ENCODE data around the gene SAP30BP.
A peak's percentile ranks its signal among the peaks of the same experiment; 100 is the strongest.

Gene SAP30BP

DNA sequence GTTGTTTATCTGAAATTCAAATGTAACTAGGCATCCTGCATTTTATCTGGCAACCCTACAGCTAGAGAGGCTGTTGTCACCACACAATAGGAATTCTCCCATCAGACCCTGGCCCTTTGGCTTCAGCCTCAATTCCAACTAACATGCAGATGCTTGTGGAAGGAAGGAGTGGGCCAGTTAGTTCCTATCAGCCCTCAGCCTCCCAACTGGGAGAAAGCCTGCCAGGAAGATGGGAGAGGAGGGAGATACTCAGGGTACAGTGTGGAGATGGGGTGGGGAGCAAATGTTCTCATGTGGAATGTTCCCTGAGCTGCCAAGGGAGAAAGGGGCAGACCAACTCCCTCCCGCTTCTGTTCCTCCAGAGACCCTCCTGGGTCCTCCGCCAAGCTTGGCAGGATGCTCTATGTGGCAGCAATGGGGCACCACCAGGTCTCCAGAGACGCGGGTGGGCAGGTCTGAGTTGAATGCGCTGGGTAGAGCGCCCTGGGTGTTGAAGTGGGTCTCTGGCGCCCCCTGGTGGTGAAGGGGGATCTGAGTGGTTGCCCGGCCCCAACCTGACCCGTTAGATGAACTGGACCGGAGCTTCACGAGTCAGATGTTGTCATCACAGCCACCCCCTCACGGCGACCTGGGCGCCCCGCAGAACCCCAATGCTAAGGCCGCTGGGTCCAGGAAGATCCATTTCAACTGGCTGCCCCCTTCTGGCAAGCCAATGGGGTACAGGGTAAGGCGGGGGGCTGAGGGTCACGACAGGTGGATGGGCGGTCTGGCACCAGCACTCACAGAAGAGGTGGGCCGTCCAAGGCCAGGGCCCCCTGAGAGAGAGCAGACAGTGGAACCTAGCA lies 82.6 kb downstream of the SAP30BP start:
- peak; percentile 89 for DNase-seq (ENCODE audit: low spot score)
- TF ChIP-seq, protein P1, sequence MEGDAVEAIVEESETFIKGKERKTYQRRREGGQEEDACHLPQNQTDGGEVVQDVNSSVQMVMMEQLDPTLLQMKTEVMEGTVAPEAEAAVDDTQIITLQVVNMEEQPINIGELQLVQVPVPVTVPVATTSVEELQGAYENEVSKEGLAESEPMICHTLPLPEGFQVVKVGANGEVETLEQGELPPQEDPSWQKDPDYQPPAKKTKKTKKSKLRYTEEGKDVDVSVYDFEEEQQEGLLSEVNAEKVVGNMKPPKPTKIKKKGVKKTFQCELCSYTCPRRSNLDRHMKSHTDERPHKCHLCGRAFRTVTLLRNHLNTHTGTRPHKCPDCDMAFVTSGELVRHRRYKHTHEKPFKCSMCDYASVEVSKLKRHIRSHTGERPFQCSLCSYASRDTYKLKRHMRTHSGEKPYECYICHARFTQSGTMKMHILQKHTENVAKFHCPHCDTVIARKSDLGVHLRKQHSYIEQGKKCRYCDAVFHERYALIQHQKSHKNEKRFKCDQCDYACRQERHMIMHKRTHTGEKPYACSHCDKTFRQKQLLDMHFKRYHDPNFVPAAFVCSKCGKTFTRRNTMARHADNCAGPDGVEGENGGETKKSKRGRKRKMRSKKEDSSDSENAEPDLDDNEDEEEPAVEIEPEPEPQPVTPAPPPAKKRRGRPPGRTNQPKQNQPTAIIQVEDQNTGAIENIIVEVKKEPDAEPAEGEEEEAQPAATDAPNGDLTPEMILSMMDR (IDR thresholded peaks at IDR 0.05; ENCODE audit: extremely low read depth, missing control alignments) = peak; percentile 72

DNA sequence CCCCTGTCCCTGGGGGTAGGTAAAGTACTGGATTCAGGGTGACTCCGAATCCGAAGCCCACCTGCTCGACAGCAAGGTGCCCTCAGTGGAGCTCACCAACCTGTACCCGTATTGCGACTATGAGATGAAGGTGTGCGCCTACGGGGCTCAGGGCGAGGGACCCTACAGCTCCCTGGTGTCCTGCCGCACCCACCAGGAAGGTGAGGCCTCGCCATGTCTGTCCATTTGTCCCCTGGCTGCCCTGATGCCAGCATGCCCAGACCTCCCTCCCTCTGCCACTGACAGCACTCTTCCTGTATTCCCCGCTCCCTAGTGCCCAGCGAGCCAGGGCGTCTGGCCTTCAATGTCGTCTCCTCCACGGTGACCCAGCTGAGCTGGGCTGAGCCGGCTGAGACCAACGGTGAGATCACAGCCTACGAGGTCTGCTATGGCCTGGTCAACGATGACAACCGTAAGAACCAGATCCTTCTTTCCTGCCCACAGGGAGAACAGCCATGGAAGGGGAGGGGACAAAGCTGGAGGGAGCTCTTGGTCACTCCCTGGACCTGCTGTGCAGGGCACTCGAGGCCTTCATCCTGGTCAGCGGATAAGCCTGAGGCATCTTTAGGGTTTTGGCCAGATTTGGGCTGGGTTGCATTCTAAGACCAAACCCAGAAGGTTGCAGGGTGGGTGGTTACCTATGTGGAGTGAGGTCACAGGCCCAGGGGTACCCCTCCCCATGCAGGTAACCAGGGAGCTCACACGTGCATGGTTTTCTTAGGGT lies 83.7 kb downstream of the SAP30BP start:
- TF ChIP-seq, protein P1 (IDR thresholded peaks at IDR 0.05; ENCODE audit: extremely low read depth, missing control alignments) = no peak
- no peak for DNase-seq (ENCODE audit: low spot score)

DNA sequence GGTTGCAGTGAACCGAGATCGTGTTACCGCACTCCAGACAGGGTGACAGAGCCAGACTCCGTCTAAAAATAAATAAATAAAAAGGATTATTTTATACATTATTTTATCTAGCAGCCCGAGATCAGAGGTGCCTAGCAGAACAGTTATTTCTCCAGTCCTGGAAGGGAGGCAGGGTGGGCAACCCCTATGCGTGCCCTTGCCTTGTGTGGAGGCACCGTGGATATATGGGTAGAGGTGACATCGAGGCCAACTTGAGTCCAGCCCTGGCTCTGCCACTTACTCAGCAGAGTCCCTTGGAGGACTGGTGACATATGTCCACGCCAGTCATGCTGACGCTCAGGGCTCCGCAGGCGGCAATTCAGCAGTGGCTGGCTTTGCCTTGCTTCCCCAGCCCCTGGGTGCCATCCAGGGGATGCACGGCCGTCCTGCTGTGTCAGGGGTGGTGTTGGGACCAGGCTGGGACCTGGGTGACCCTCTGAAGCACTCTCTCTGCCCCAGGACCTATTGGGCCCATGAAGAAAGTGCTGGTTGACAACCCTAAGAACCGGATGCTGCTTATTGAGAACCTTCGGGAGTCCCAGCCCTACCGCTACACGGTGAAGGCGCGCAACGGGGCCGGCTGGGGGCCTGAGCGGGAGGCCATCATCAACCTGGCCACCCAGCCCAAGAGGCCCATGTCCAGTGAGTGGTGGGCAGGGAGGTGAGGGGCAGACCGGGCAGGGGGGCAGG lies 84.7 kb downstream of the SAP30BP start:
- DNase-seq (ENCODE audit: low spot score) = no peak
- TF ChIP-seq, protein P1 (IDR thresholded peaks at IDR 0.05; ENCODE audit: extremely low read depth, missing control alignments) = no peak

DNA sequence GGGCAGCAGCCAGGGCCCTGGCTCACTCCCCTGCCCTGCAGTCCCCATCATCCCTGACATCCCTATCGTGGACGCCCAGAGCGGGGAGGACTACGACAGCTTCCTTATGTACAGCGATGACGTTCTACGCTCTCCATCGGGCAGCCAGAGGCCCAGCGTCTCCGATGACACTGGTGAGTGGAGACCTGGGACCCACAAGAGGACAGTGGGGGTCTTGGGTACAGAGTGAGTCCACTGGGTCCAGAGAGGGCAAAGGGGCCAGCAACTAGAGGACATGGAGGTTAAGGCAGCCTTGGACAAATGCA lies 85.2 kb downstream of the SAP30BP start:
- TF ChIP-seq, protein P1 (IDR thresholded peaks at IDR 0.05; ENCODE audit: extremely low read depth, missing control alignments) = no peak
- DNase-seq (ENCODE audit: low spot score) = no peak

DNA sequence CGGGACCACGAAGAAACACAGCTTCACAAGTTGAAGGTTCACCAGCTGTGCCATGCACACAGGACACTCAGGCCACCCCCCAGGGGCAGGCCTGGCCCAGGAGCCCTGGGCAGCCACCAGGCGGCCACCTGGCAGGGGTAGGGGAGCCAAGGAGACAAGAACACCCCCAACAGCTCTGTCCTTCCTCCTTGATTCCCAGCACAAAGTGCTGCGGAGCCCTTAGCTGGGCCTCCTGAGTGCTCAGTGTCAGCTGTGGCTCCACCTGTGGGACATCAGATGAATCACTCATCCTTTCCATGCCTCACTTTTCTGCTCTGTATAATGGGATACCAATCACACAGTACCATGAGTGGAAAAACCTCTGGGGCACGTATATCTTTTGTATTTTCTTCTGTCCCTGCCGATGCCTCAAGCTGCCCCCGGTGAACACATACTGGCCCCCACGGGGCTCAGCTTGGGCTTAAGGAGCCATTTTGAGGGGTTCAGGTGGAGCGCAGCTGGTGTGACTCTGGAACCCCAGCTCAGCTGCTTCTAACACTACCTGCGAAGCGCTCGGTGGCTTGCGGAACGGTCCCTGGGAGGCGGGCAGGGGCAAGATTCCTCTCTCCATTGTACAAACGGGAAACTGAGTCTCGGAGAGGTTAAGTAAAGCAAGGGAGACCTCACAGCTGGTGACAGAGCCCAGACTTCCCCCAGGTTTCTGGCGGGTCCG lies 85.8 kb downstream of the SAP30BP start:
- peak; percentile 77 for DNase-seq (ENCODE audit: low spot score)
- TF ChIP-seq, protein P1 (IDR thresholded peaks at IDR 0.05; ENCODE audit: extremely low read depth, missing control alignments) = peak; percentile 10

DNA sequence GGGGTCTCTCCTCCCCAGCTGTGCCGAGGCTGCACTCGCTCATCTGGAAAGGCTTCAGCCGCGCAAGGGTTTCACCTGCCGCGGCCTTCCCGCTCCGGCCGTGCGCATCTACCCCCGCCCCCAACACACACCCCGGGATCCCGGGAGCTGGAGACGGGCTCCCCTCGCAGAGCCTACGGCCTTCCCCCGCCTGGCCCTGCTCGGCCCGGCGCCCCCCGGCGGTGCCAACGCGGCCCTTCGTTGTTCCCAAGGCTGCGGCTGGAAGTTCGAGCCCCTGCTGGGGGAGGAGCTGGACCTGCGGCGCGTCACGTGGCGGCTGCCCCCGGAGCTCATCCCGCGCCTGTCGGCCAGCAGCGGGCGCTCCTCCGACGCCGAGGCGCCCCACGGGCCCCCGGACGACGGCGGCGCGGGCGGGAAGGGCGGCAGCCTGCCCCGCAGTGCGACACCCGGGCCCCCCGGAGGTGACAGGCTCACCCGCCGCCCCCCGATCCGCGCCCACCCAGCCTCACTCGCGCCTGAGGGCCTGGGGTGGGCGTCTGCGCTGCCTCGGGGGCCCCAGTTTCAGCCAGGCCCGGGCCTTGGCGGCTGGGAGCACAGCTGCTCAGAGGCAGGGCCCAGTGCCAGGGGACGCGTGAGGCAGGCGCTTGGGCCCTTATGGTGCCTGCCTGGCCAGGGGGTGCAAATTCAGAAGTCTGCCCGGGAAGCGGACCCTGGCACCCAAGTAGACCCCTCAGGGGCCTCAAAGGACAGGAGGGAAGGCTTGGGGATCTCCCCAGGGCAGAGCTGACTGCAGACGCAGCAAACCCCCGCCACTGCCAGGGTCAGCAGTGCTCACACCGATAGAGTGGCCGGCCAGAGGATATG lies 86.6 kb downstream of the SAP30BP start:
- peak; percentile 96 for DNase-seq (ENCODE audit: low spot score)
- TF ChIP-seq, protein P1 (IDR thresholded peaks at IDR 0.05; ENCODE audit: extremely low read depth, missing control alignments) = peak; percentile 85
